ENCODE results near the gene AQP6.

DNA sequence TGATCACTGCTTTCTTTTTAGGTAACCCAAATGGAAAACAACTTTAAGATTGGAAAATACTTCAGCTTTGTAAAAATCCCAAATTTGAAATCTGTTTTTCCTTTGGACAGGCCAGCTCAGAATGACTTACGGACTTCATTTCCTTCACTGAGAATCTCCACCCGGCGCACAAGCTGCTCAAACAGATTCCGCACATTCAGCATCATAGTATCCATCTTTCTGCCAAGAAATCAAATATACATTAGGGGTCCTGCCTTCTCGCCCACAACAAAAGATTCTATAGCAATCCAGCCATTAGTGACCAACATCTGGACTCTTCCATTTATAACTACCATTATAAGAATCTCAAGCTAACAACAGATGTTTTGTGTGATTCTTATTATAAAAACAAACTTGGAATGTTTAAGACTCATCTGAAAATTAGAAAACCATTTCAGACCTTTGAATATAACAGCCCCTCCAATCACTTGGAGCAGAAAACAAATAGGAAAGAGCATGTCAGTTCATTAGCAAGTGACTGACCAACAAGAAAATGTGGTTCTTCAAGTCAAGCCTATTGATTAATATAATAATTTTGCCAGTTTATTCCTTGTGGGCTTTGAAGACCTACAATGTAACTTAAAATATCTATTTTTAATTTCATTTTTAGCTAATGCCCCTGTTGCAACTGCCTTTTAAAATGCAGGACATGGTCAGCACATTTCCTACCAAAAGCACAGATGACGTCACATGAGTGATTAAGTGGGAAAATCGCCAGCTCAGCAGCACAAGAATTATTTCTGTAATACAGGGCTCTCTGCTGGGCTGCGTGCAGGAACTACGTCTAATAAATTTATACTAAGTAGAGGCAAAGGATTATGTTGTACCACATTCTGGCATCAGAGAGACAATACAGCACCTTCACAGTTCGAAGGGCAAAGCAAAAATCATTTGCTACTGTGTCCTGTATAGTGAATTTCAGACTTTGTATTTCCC lies 44.0 kb downstream of the AQP6 start:
- TF ChIP-seq NFYB (IDR thresholded peaks at IDR 0.05; ENCODE audit: insufficient read depth, low read depth, low read length) = no peak
- TF ChIP-seq YY1 (IDR thresholded peaks at IDR 0.05; ENCODE audit: low read depth, low read length) = no peak
- TF ChIP-seq, protein P1, sequence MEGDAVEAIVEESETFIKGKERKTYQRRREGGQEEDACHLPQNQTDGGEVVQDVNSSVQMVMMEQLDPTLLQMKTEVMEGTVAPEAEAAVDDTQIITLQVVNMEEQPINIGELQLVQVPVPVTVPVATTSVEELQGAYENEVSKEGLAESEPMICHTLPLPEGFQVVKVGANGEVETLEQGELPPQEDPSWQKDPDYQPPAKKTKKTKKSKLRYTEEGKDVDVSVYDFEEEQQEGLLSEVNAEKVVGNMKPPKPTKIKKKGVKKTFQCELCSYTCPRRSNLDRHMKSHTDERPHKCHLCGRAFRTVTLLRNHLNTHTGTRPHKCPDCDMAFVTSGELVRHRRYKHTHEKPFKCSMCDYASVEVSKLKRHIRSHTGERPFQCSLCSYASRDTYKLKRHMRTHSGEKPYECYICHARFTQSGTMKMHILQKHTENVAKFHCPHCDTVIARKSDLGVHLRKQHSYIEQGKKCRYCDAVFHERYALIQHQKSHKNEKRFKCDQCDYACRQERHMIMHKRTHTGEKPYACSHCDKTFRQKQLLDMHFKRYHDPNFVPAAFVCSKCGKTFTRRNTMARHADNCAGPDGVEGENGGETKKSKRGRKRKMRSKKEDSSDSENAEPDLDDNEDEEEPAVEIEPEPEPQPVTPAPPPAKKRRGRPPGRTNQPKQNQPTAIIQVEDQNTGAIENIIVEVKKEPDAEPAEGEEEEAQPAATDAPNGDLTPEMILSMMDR (IDR thresholded peaks at IDR 0.05 in 2 of 3, conservative IDR thresholded peaks at IDR 0.05 in 1 of 3; ENCODE audit: control insufficient read depth in 2 of 3, extremely low read depth in 1 of 3, insufficient read depth in 1 of 3, low read depth in 3 of 3, low read length in 3 of 3) = no peak
- TF ChIP-seq, protein P2, sequence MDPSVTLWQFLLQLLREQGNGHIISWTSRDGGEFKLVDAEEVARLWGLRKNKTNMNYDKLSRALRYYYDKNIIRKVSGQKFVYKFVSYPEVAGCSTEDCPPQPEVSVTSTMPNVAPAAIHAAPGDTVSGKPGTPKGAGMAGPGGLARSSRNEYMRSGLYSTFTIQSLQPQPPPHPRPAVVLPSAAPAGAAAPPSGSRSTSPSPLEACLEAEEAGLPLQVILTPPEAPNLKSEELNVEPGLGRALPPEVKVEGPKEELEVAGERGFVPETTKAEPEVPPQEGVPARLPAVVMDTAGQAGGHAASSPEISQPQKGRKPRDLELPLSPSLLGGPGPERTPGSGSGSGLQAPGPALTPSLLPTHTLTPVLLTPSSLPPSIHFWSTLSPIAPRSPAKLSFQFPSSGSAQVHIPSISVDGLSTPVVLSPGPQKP (IDR thresholded peaks at IDR 0.05; ENCODE audit: low read depth, low read length) = no peak
- no peak for TF ChIP-seq SPI1 (IDR thresholded peaks at IDR 0.05; ENCODE audit: borderline replicate concordance, insufficient read depth, low read depth, low read length)
- TF ChIP-seq EP300 (IDR thresholded peaks at IDR 0.05; ENCODE audit: borderline replicate concordance in 1 of 2, control insufficient read depth in 1 of 2, low read depth in 2 of 2, low read length in 2 of 2) = no peak
- no peak for TF ChIP-seq SMC3 (IDR thresholded peaks at IDR 0.05; ENCODE audit: borderline replicate concordance, low read length)
- no peak for TF ChIP-seq CBFB (IDR thresholded peaks at IDR 0.05; ENCODE audit: low read depth)
- TF ChIP-seq CEBPB (IDR thresholded peaks at IDR 0.05; ENCODE audit: borderline replicate concordance in 1 of 2, low read depth in 2 of 2, low read length in 2 of 2) = no peak
- TF ChIP-seq POLR2A (IDR thresholded peaks at IDR 0.05; ENCODE audit: low read depth, low read length) = no peak
- TF ChIP-seq, protein P3, sequence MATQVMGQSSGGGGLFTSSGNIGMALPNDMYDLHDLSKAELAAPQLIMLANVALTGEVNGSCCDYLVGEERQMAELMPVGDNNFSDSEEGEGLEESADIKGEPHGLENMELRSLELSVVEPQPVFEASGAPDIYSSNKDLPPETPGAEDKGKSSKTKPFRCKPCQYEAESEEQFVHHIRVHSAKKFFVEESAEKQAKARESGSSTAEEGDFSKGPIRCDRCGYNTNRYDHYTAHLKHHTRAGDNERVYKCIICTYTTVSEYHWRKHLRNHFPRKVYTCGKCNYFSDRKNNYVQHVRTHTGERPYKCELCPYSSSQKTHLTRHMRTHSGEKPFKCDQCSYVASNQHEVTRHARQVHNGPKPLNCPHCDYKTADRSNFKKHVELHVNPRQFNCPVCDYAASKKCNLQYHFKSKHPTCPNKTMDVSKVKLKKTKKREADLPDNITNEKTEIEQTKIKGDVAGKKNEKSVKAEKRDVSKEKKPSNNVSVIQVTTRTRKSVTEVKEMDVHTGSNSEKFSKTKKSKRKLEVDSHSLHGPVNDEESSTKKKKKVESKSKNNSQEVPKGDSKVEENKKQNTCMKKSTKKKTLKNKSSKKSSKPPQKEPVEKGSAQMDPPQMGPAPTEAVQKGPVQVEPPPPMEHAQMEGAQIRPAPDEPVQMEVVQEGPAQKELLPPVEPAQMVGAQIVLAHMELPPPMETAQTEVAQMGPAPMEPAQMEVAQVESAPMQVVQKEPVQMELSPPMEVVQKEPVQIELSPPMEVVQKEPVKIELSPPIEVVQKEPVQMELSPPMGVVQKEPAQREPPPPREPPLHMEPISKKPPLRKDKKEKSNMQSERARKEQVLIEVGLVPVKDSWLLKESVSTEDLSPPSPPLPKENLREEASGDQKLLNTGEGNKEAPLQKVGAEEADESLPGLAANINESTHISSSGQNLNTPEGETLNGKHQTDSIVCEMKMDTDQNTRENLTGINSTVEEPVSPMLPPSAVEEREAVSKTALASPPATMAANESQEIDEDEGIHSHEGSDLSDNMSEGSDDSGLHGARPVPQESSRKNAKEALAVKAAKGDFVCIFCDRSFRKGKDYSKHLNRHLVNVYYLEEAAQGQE (IDR thresholded peaks at IDR 0.05; ENCODE audit: low read depth, low read length) = no peak
